T-cell (primary cell): Measurements from ENCODE around the gene GTF2I. TPM values are rescaled to one million over a fixed set of nuclear protein-coding genes. Genes with fewer than 3 reads are reported as not detected.
"Not testable (repeated sequence)": the region's sequence is repeated elsewhere in the genome, so short reads cannot be mapped to it uniquely, and the experiment has no call there.

Experiments used
- ATAC-seq, 4 experiments: fragments of 200-7000 bp in 3 of 4; fragments of 150-1000 bp in 1 of 4; cut with Tn5 transposase; replicated peaks in 1 of 4; 1 replicate in 3 of 4; 2 replicates in 1 of 4; pipeline ENCODE4 v1.10.0; 2021; ENCODE audit warnings: moderate library complexity in 3 of 4, mild to moderate bottlenecking in 2 of 4, moderate number of reproducible peaks in 1 of 4
- CTCF ChIA-PET, 2 donors: fragments of 300-600 bp; sonication (Branson Sonifier 250); formaldehyde crosslinking; loops; one replicate each; lab custom pipeline; 2022; ENCODE audit warnings: antibody characterized with exemption in 2 of 2; lab: Charles Lee
- POLR2A ChIA-PET, 2 donors: fragments of 300-600 bp; sonication (Branson Sonifier 250); formaldehyde crosslinking; loops; one replicate each; lab custom pipeline; 2022; ENCODE audit warnings: antibody characterized with exemption in 2 of 2; lab: Charles Lee
- DNase-seq, 35 experiments: peaks; one replicate each; pipeline versions ENCODE4 v3.0.0 to v3.0.0-alpha.2; 2013 to 2023
- H3K27ac ChIP-seq: one replicate; pipeline ENCODE4 v1.5.1; 2013; ENCODE audit warnings: low read length
- H3K27me3 ChIP-seq, 2 experiments: replicated peaks in 1 of 2; 1 replicate in 1 of 2; 2 replicates in 1 of 2; pipeline versions ENCODE4 v1.6.1 to v1.7.0; 2013; ENCODE audit warnings: low read length in 1 of 2, mixed read lengths in 1 of 2; ENCODE audit not compliant: control insufficient read depth in 2 of 2, insufficient read depth in 2 of 2; ENCODE audit errors: extremely low read depth in 1 of 2
- H3K36me3 ChIP-seq, 2 donors: 1 replicate in 1 of 2; 2 replicates in 1 of 2; pipeline versions ENCODE4 v1.6.1 to v1.7.0; 2013; ENCODE audit warnings: low read length in 1 of 2; ENCODE audit not compliant: control insufficient read depth in 2 of 2, insufficient read depth in 1 of 2; ENCODE audit errors: extremely low read depth in 1 of 2
- H3K4me1 ChIP-seq, 2 experiments: 1 replicate in 1 of 2; 2 replicates in 1 of 2; pipeline versions ENCODE4 v1.6.1 to v1.7.0; 2013; ENCODE audit warnings: low read length in 2 of 2, mixed read lengths in 1 of 2; ENCODE audit not compliant: insufficient read depth in 2 of 2, control insufficient read depth in 1 of 2; ENCODE audit errors: extremely low read depth in 1 of 2
- H3K4me3 ChIP-seq, 2 donors: 1 replicate in 1 of 2; 2 replicates in 1 of 2; pipeline versions ENCODE4 v1.5.1 to v1.7.0; 2013; ENCODE audit warnings: mild to moderate bottlenecking in 2 of 2, low read length in 1 of 2, moderate library complexity in 1 of 2; ENCODE audit not compliant: control insufficient read depth in 1 of 2; ENCODE audit errors: extremely low read depth in 1 of 2
- H3K9me3 ChIP-seq: 2 replicates; pipeline ENCODE4 v1.7.0; 2013
- H3K27ac Mint-ChIP-seq, 2 donors: one replicate each; pipeline ENCODE4 v1.8.0; 2020 to 2021; ENCODE audit warnings: mild to moderate bottlenecking in 2 of 2, mixed read lengths in 2 of 2
- H3K27me3 Mint-ChIP-seq, 2 donors: one replicate each; pipeline ENCODE4 v1.8.0; 2021 to 2022; ENCODE audit warnings: mixed read lengths in 2 of 2
- H3K36me3 Mint-ChIP-seq: one replicate; pipeline ENCODE4 v1.8.0; 2021; ENCODE audit warnings: mixed read lengths
- H3K4me1 Mint-ChIP-seq, 3 donors: one replicate each; pipeline ENCODE4 v1.8.0; 2020 to 2022; ENCODE audit warnings: mixed read lengths in 3 of 3, mild to moderate bottlenecking in 1 of 3
- H3K4me3 Mint-ChIP-seq, 3 donors: one replicate each; pipeline ENCODE4 v1.8.0; 2020 to 2022; ENCODE audit warnings: mild to moderate bottlenecking in 3 of 3, mixed read lengths in 3 of 3, moderate library complexity in 3 of 3
- H3K9me3 Mint-ChIP-seq, 3 donors: one replicate each; pipeline ENCODE4 v1.8.0; 2020 to 2022; ENCODE audit warnings: mixed read lengths in 3 of 3
- WGBS: methylation state at CpG from one replicate; pipeline ENCODE4 v1.1.5; 2013; ENCODE audit warnings: missing lambda C conversion rate; ENCODE audit not compliant: insufficient coverage; 5-methylcytosine and 5-hydroxymethylcytosine counted together
- total RNA-seq, 35 experiments: library from RNA in 6 of 35; stranded (reverse) in 6 of 35; fragments of 120-200 nt in 1 of 35; gene quantifications; one replicate each; pipeline versions ENCODE4 v1.2.1 to v1.2.4 and lab custom pipeline; 2013 to 2026

GTF2I gene
- total RNA-seq, 5 donors from 2014 or later (not counting 1 experiment from before 2014, with no cell fraction given): 155 to 196 (median 166) TPM

- ATAC-seq, H3K9me3 Mint-ChIP-seq, H3K36me3 ChIP-seq, H3K36me3 Mint-ChIP-seq, H3K4me1 ChIP-seq, H3K27me3 Mint-ChIP-seq, H3K27me3 ChIP-seq, H3K4me3 Mint-ChIP-seq, H3K9me3 ChIP-seq, H3K4me1 Mint-ChIP-seq, H3K27ac ChIP-seq, POLR2A ChIA-PET, DNase-seq, H3K27ac Mint-ChIP-seq, H3K4me3 ChIP-seq, CTCF ChIA-PET: not testable (repeated sequence)
- no CpG with 5 or more reads among the region's 5 CpGs for WGBS
These were observed 72.7 kb downstream of the GTF2I start for GRCh38 chr7:74730186-74730585.

- DNase-seq, H3K27ac ChIP-seq, H3K4me3 ChIP-seq, POLR2A ChIA-PET, H3K36me3 ChIP-seq, H3K27ac Mint-ChIP-seq, H3K4me3 Mint-ChIP-seq, H3K4me1 ChIP-seq, H3K9me3 Mint-ChIP-seq, H3K27me3 Mint-ChIP-seq, H3K27me3 ChIP-seq, H3K4me1 Mint-ChIP-seq, CTCF ChIA-PET, H3K9me3 ChIP-seq, H3K36me3 Mint-ChIP-seq, ATAC-seq: not testable (repeated sequence)
- no CpG with 5 or more reads among the region's 14 CpGs for WGBS
These were observed 82.6 kb downstream of the GTF2I start for GRCh38 chr7:74739974-74740703.

GRCh38 chr7:74743936-74744557, 86.5 kb downstream of the GTF2I start:
- H3K36me3 Mint-ChIP-seq, H3K4me1 ChIP-seq, H3K27ac Mint-ChIP-seq, H3K4me3 ChIP-seq, H3K9me3 Mint-ChIP-seq, H3K27me3 Mint-ChIP-seq, POLR2A ChIA-PET, CTCF ChIA-PET, H3K36me3 ChIP-seq, H3K27me3 ChIP-seq, H3K9me3 ChIP-seq, H3K4me3 Mint-ChIP-seq, ATAC-seq, H3K27ac ChIP-seq, DNase-seq, H3K4me1 Mint-ChIP-seq: not testable (repeated sequence)
- no CpG with 5 or more reads among the region's 9 CpGs for WGBS

- H3K27ac Mint-ChIP-seq, H3K9me3 Mint-ChIP-seq, H3K36me3 ChIP-seq, H3K27ac ChIP-seq, H3K4me1 ChIP-seq, ATAC-seq, H3K4me1 Mint-ChIP-seq, H3K27me3 Mint-ChIP-seq, H3K4me3 ChIP-seq, H3K36me3 Mint-ChIP-seq, H3K27me3 ChIP-seq, H3K9me3 ChIP-seq, H3K4me3 Mint-ChIP-seq, CTCF ChIA-PET, POLR2A ChIA-PET, DNase-seq: not testable (repeated sequence)
- no CpG with 5 or more reads among the region's 9 CpGs for WGBS
These were observed 96.5 kb downstream of the GTF2I start for GRCh38 chr7:74753921-74754482.

GRCh38 chr7:74756673-74757072, 99.2 kb downstream of the GTF2I start:
- DNase-seq, H3K36me3 Mint-ChIP-seq, H3K9me3 Mint-ChIP-seq, H3K4me1 Mint-ChIP-seq, POLR2A ChIA-PET, H3K27ac ChIP-seq, H3K4me1 ChIP-seq, H3K9me3 ChIP-seq, H3K36me3 ChIP-seq, CTCF ChIA-PET, H3K27ac Mint-ChIP-seq, H3K27me3 Mint-ChIP-seq, H3K4me3 Mint-ChIP-seq, H3K4me3 ChIP-seq, ATAC-seq, H3K27me3 ChIP-seq: not testable (repeated sequence)
- no CpG with 5 or more reads among the region's 5 CpGs for WGBS

- WGBS: no CpG with 5 or more reads among the region's 7 CpGs
- H3K4me3 Mint-ChIP-seq, H3K4me3 ChIP-seq, H3K4me1 ChIP-seq, H3K27me3 ChIP-seq, H3K27ac Mint-ChIP-seq, H3K27me3 Mint-ChIP-seq, ATAC-seq, H3K9me3 ChIP-seq, H3K4me1 Mint-ChIP-seq, DNase-seq, H3K36me3 Mint-ChIP-seq, H3K9me3 Mint-ChIP-seq, POLR2A ChIA-PET, H3K36me3 ChIP-seq, CTCF ChIA-PET, H3K27ac ChIP-seq: not testable (repeated sequence)
These were observed 100.8 kb downstream of the GTF2I start for GRCh38 chr7:74758268-74758667.
